GM21390 (cell line): ENCODE results near the gene UBQLN4.
A peak's percentile ranks its signal among the peaks of the same experiment; 100 is the strongest.

Source experiments
- ATAC-seq: cut with Tn5 transposase; IDR thresholded peaks from one replicate; pipeline ENCODE4 v1.9.1; 2021; ENCODE audit not compliant: unreplicated experiment

Gene UBQLN4

GRCh38 chr1:156020293-156021092, 33.1 kb downstream of the UBQLN4 start, which contains the start of gene SSR2:
TSS of gene SSR2 (minus strand) at chr1:156020951. CDS start at chr1:156020167, 784 bp downstream.
- peak; percentile 96 for ATAC-seq

GRCh38 chr1:156019946-156020292, 33.7 kb downstream of the UBQLN4 start:
- ATAC-seq, result no peak

- ATAC-seq, result no peak
Measured at GRCh38 chr1:156014829-156015228, 38.8 kb downstream of the UBQLN4 start.

GRCh38 chr1:156012051-156012817, 41.4 kb downstream of the UBQLN4 start:
- ATAC-seq, result peak; percentile 87

- no peak for ATAC-seq
Measured at GRCh38 chr1:156009404-156009803, 44.2 kb downstream of the UBQLN4 start.

GRCh38 chr1:156006666-156007376, 46.8 kb downstream of the UBQLN4 start:
- ATAC-seq, result no peak

- no peak for ATAC-seq
Measured at GRCh38 chr1:156004843-156005584, 48.6 kb downstream of the UBQLN4 start.

GRCh38 chr1:156003923-156004188, 49.7 kb downstream of the UBQLN4 start:
- ATAC-seq, result no peak

- no peak for ATAC-seq
Measured at GRCh38 chr1:156002188-156002911, 51.2 kb downstream of the UBQLN4 start.

- ATAC-seq, result no peak
Measured at GRCh38 chr1:156001662-156002171, 51.9 kb downstream of the UBQLN4 start.

GRCh38 chr1:156001021-156001661, 52.5 kb downstream of the UBQLN4 start:
- ATAC-seq, result no peak

GRCh38 chr1:155999964-156000363, 53.6 kb downstream of the UBQLN4 start:
- no peak for ATAC-seq

GRCh38 chr1:155996166-155996565, 57.4 kb downstream of the UBQLN4 start:
- ATAC-seq, result no peak

- ATAC-seq, result no peak
Measured at GRCh38 chr1:155993595-155993994, 60.0 kb downstream of the UBQLN4 start.

GRCh38 chr1:155990005-155990739, 63.4 kb downstream of the UBQLN4 start:
- no peak for ATAC-seq

GRCh38 chr1:155989242-155990004, 64.2 kb downstream of the UBQLN4 start:
- ATAC-seq, result no peak
